SK-N-SH treated with all-trans-retinoic acid at 6 μM for 48 hours (cell line): Measurements from ENCODE around the gene SAMMSON.

Experiments
- ATAC-seq: fragments of 200-7000 bp; cut with Tn5 transposase; 3 replicates; pipeline ENCODE4 v1.9.1; 2020; ENCODE audit warnings: mild to moderate bottlenecking, moderate library complexity
- ARNTL ChIP-seq: fragments of 450-650 bp; formaldehyde crosslinking; IDR thresholded peaks from 2 replicates; pipeline ENCODE4 v1.5.0; 2020; ENCODE audit warnings: low read depth, mild to moderate bottlenecking, moderate library complexity, borderline replicate concordance
- BACH2 ChIP-seq: fragments of 250-450 bp; sonication (Bioruptor Pico); IDR thresholded peaks from 2 replicates; pipeline ENCODE4 v1.9.0; 2021; ENCODE audit warnings: mild to moderate bottlenecking, borderline replicate concordance
- CSDC2 ChIP-seq: fragments of 250-450 bp; sonication (Bioruptor Pico); IDR thresholded peaks from 2 replicates; pipeline ENCODE4 v1.5.0; 2020; ENCODE audit warnings: mild to moderate bottlenecking, moderate library complexity
- ESRRG ChIP-seq: fragments of 250-450 bp; sonication (Bioruptor Pico); IDR thresholded peaks from 2 replicates; pipeline ENCODE4 v1.6.1; 2021; ENCODE audit warnings: mild to moderate bottlenecking
- GLIS3 ChIP-seq: fragments of 250-450 bp; sonication (Bioruptor Pico); IDR thresholded peaks from 2 replicates; pipeline ENCODE4 v1.5.0; 2020; ENCODE audit warnings: mild to moderate bottlenecking, moderate library complexity
- ISL1 ChIP-seq: fragments of 250-450 bp; sonication (Bioruptor Pico); IDR thresholded peaks from 2 replicates; pipeline ENCODE4 v2.1.2; 2022; ENCODE audit warnings: mild to moderate bottlenecking, moderate library complexity
- OSR1 ChIP-seq: fragments of 250-450 bp; sonication (Bioruptor Pico); IDR thresholded peaks from 2 replicates; pipeline ENCODE4 v1.8.0; 2022; ENCODE audit warnings: moderate library complexity, mild to moderate bottlenecking, inconsistent platforms
- PPARA ChIP-seq: fragments of 250-450 bp; sonication (Bioruptor Pico); IDR thresholded peaks from 2 replicates; pipeline ENCODE4 v1.5.0; 2020; ENCODE audit warnings: mild to moderate bottlenecking, borderline replicate concordance
- RARB ChIP-seq: fragments of 250-450 bp; sonication (Bioruptor Pico); IDR thresholded peaks from 2 replicates; pipeline ENCODE4 v1.8.0; 2021; ENCODE audit warnings: mild to moderate bottlenecking, moderate library complexity
- SNAI2 ChIP-seq: fragments of 250-450 bp; sonication (Bioruptor Pico); IDR thresholded peaks from 2 replicates; pipeline ENCODE4 v1.5.0; 2020; ENCODE audit warnings: mild to moderate bottlenecking, moderate library complexity
- TOX ChIP-seq: fragments of 250-450 bp; sonication (Bioruptor Pico); IDR thresholded peaks from 2 replicates; pipeline ENCODE4 v1.8.0; 2021; ENCODE audit warnings: mild to moderate bottlenecking, moderate library complexity, borderline replicate concordance
- ZC3H10 ChIP-seq: fragments of 250-450 bp; sonication (Bioruptor Pico); IDR thresholded peaks from 2 replicates; pipeline ENCODE4 v1.5.1; 2021; ENCODE audit warnings: mild to moderate bottlenecking, moderate library complexity
- ZFP3 ChIP-seq: fragments of 250-450 bp; sonication (Bioruptor Pico); IDR thresholded peaks from 2 replicates; pipeline ENCODE4 v1.5.0; 2020; ENCODE audit warnings: mild to moderate bottlenecking, moderate library complexity
- ZFP30 ChIP-seq: fragments of 450-650 bp; formaldehyde crosslinking; IDR thresholded peaks from 2 replicates; pipeline ENCODE4 v1.5.0; 2022; ENCODE audit warnings: mild to moderate bottlenecking, moderate library complexity
- ZNF565 ChIP-seq: fragments of 450-650 bp; formaldehyde crosslinking; conservative IDR thresholded peaks from 2 replicates; pipeline ENCODE4 v1.5.0; 2020; ENCODE audit warnings: low read depth, mild to moderate bottlenecking, moderate library complexity
- ZNF70 ChIP-seq: fragments of 450-650 bp; formaldehyde crosslinking; IDR thresholded peaks from 2 replicates; pipeline ENCODE4 v1.5.0; 2020; ENCODE audit warnings: mild to moderate bottlenecking, moderate library complexity
- ZNF8 ChIP-seq: fragments of 450-650 bp; formaldehyde crosslinking; IDR thresholded peaks from 2 replicates; pipeline ENCODE4 v1.5.0; 2020; ENCODE audit warnings: mild to moderate bottlenecking, moderate library complexity
- TF ChIP-seq, protein P1 (sequence below): fragments of 250-450 bp; sonication (Bioruptor Pico); IDR thresholded peaks from 2 replicates; pipeline ENCODE4 v1.8.0; 2020; ENCODE audit warnings: mild to moderate bottlenecking, moderate library complexity, borderline replicate concordance
- TF ChIP-seq, protein P2 (sequence below): fragments of 250-450 bp; sonication (Bioruptor Pico); IDR thresholded peaks from 2 replicates; pipeline ENCODE4 v1.5.1; 2020; ENCODE audit warnings: low read depth, mild to moderate bottlenecking, moderate library complexity
- TF ChIP-seq, protein P3 (sequence below): fragments of 250-450 bp; sonication (Bioruptor Pico); IDR thresholded peaks from 2 replicates; pipeline ENCODE4 v1.8.0; 2021; ENCODE audit warnings: low read depth, mild to moderate bottlenecking, moderate library complexity, borderline replicate concordance
- TF ChIP-seq, protein P4 (sequence below): fragments of 250-450 bp; sonication (Bioruptor Pico); IDR thresholded peaks from 2 replicates; pipeline ENCODE4 v1.5.0; 2020; ENCODE audit warnings: mild to moderate bottlenecking, moderate library complexity

SAMMSON gene

GRCh38 chr3:69997631-69998307 is 1.8 kb upstream of the SAMMSON start (continued):
- TF ChIP-seq SNAI2 (CRISPR knock-in tag) (peak; percentile 76; the same call in 1 of the 2 replicates), ZFP3 (0 out of 2 replicates have a peak, but pooled peaks have one; percentile 16), GLIS3 (no peak), CSDC2 (no peak; the same call in 1 of the 2 replicates), ZNF70 (CRISPR knock-in tag) (no peak)
- TF ChIP-seq, protein P1, sequence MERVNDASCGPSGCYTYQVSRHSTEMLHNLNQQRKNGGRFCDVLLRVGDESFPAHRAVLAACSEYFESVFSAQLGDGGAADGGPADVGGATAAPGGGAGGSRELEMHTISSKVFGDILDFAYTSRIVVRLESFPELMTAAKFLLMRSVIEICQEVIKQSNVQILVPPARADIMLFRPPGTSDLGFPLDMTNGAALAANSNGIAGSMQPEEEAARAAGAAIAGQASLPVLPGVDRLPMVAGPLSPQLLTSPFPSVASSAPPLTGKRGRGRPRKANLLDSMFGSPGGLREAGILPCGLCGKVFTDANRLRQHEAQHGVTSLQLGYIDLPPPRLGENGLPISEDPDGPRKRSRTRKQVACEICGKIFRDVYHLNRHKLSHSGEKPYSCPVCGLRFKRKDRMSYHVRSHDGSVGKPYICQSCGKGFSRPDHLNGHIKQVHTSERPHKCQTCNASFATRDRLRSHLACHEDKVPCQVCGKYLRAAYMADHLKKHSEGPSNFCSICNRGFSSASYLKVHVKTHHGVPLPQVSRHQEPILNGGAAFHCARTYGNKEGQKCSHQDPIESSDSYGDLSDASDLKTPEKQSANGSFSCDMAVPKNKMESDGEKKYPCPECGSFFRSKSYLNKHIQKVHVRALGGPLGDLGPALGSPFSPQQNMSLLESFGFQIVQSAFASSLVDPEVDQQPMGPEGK: no peak

- no peak for TF ChIP-seq ZNF8 (CRISPR knock-in tag)
- TF ChIP-seq, protein P2, sequence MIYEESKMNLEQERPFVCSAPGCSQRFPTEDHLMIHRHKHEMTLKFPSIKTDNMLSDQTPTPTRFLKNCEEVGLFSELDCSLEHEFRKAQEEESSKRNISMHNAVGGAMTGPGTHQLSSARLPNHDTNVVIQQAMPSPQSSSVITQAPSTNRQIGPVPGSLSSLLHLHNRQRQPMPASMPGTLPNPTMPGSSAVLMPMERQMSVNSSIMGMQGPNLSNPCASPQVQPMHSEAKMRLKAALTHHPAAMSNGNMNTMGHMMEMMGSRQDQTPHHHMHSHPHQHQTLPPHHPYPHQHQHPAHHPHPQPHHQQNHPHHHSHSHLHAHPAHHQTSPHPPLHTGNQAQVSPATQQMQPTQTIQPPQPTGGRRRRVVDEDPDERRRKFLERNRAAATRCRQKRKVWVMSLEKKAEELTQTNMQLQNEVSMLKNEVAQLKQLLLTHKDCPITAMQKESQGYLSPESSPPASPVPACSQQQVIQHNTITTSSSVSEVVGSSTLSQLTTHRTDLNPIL (CRISPR knock-in tag): no peak
- TF ChIP-seq ZNF565 (CRISPR knock-in tag): no peak
- TF ChIP-seq, protein P1: no peak
- TF ChIP-seq ZNF70 (CRISPR knock-in tag): no peak
- TF ChIP-seq ESRRG (CRISPR knock-in tag): no peak
- no peak for TF ChIP-seq ZC3H10
- TF ChIP-seq BACH2 (CRISPR knock-in tag): no peak
- no peak for TF ChIP-seq ZFP30 (CRISPR knock-in tag)
- no peak for TF ChIP-seq ISL1 (CRISPR knock-in tag)
- TF ChIP-seq OSR1 (CRISPR knock-in tag): no peak
- no peak for TF ChIP-seq PPARA (CRISPR knock-in tag)
- TF ChIP-seq ZFP3: no peak
- TF ChIP-seq, protein P3, sequence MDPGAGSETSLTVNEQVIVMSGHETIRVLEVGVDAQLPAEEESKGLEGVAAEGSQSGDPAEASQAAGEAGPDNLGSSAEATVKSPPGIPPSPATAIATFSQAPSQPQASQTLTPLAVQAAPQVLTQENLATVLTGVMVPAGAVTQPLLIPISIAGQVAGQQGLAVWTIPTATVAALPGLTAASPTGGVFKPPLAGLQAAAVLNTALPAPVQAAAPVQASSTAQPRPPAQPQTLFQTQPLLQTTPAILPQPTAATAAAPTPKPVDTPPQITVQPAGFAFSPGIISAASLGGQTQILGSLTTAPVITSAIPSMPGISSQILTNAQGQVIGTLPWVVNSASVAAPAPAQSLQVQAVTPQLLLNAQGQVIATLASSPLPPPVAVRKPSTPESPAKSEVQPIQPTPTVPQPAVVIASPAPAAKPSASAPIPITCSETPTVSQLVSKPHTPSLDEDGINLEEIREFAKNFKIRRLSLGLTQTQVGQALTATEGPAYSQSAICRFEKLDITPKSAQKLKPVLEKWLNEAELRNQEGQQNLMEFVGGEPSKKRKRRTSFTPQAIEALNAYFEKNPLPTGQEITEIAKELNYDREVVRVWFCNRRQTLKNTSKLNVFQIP (CRISPR knock-in tag): no peak
- TF ChIP-seq ARNTL (CRISPR knock-in tag): no peak
- TF ChIP-seq TOX (CRISPR knock-in tag): no peak
- TF ChIP-seq GLIS3: no peak
- peak; percentile 53 for ATAC-seq
These were observed 784 bp upstream of the SAMMSON start for GRCh38 chr3:69998759-69999139.

GRCh38 chr3:70000028-70000410 is 486 bp downstream of the SAMMSON start:
- ATAC-seq: no peak

More at GRCh38 chr3:70000028-70000410, 486 bp downstream of the SAMMSON start:
- TF ChIP-seq, protein P2 (CRISPR knock-in tag): no peak
- TF ChIP-seq, protein P4, sequence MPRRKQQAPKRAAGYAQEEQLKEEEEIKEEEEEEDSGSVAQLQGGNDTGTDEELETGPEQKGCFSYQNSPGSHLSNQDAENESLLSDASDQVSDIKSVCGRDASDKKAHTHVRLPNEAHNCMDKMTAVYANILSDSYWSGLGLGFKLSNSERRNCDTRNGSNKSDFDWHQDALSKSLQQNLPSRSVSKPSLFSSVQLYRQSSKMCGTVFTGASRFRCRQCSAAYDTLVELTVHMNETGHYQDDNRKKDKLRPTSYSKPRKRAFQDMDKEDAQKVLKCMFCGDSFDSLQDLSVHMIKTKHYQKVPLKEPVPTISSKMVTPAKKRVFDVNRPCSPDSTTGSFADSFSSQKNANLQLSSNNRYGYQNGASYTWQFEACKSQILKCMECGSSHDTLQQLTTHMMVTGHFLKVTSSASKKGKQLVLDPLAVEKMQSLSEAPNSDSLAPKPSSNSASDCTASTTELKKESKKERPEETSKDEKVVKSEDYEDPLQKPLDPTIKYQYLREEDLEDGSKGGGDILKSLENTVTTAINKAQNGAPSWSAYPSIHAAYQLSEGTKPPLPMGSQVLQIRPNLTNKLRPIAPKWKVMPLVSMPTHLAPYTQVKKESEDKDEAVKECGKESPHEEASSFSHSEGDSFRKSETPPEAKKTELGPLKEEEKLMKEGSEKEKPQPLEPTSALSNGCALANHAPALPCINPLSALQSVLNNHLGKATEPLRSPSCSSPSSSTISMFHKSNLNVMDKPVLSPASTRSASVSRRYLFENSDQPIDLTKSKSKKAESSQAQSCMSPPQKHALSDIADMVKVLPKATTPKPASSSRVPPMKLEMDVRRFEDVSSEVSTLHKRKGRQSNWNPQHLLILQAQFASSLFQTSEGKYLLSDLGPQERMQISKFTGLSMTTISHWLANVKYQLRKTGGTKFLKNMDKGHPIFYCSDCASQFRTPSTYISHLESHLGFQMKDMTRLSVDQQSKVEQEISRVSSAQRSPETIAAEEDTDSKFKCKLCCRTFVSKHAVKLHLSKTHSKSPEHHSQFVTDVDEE (CRISPR knock-in tag): no peak
- TF ChIP-seq ESRRG (CRISPR knock-in tag) (no peak), PPARA (CRISPR knock-in tag) (no peak), RARB (CRISPR knock-in tag) (no peak), GLIS3 (no peak), OSR1 (CRISPR knock-in tag) (no peak), ZFP3 (no peak), ISL1 (CRISPR knock-in tag) (no peak), ZNF565 (CRISPR knock-in tag) (no peak), ZFP30 (CRISPR knock-in tag) (no peak)
- TF ChIP-seq, protein P3 (CRISPR knock-in tag): no peak
